Right lobe of liver (tissue), 6 donors: ENCODE results near the gene GOSR2. TPM values are rescaled to one million over a fixed set of nuclear protein-coding genes. Genes with fewer than 3 reads are reported as not detected.

Experiments used
- ATAC-seq, 4 donors: fragments of 200-7000 bp; cut with Tn5 transposase; one replicate each; pipeline ENCODE4 v1.9.1; 2020; ENCODE audit warnings: mild to moderate bottlenecking in 4 of 4, moderate library complexity in 4 of 4
- DNase-seq, 3 donors: peaks; one replicate each; pipeline ENCODE4 v3.0.0-alpha.2; 2020
- H3K27ac ChIP-seq, 3 donors: fragments of 200-600 bp; one replicate each; pipeline ENCODE4 v1.8.0; 2022
- H3K27me3 ChIP-seq, 2 donors: fragments of 200-600 bp; one replicate each; pipeline ENCODE4 v1.8.0; 2022
- H3K36me3 ChIP-seq, 4 donors: fragments of 200-600 bp; sonication (generic) in 1 of 4; one replicate each; pipeline versions ENCODE4 v1.5.1 to v1.8.0; 2017 to 2022; ENCODE audit warnings: control low read depth in 1 of 4
- H3K4me1 ChIP-seq, 4 donors: fragments of 200-600 bp; sonication (generic) in 1 of 4; one replicate each; pipeline versions ENCODE4 v1.5.1 to v1.8.0; 2017 to 2022; ENCODE audit warnings: control low read depth in 1 of 4
- H3K4me3 ChIP-seq, 3 donors: fragments of 200-600 bp; one replicate each; pipeline ENCODE4 v1.8.0; 2022
- H3K9me3 ChIP-seq, 4 donors: fragments of 200-600 bp; sonication (generic) in 1 of 4; one replicate each; pipeline versions ENCODE4 v1.5.1 to v1.8.0; 2017 to 2022; ENCODE audit warnings: control low read depth in 1 of 4
- POLR2A ChIP-seq: fragments of 450-650 bp; IDR thresholded peaks from one replicate; pipeline ENCODE4 v1.6.1; 2017; ENCODE audit warnings: antibody characterized with exemption, mild to moderate bottlenecking
- WGBS: methylation state at CpG from one replicate; pipeline ENCODE4 v1.1.6; 2018; ENCODE audit warnings: low coverage, low lambda C conversion rate; ENCODE audit not compliant: insufficient coverage; ENCODE audit errors: missing lambda C conversion rate; 5-methylcytosine and 5-hydroxymethylcytosine counted together
- intact Hi-C, 2 donors: fragments of 100-400 bp; cut with DNase I; formaldehyde crosslinking; loops; one replicate each; pipeline versions ENCODE4 v1.11.2 to v1.14.1; 2022
- total RNA-seq, 6 experiments: library from RNA; depleted of rRNA in 2 of 6; stranded (reverse); fragments of >200 nt in 2 of 6; fragmentation: NEBNext Ultra II Directional in 3 of 6; extraction: Animal tissue kit (Norgen Biotek cat#: 25700) in 3 of 6; gene quantifications; one replicate each; pipeline versions ENCODE4 v1.1.0 to v1.2.4, GENCODE V29; 2016 to 2023
- TF ChIP-seq, protein P1 (sequence below), 4 donors: fragments of 200-600 bp in 3 of 4; fragments of 450-650 bp in 1 of 4; IDR thresholded peaks; one replicate each; pipeline versions ENCODE4 v1.5.1 to v1.8.0; 2016 to 2022; ENCODE audit warnings: antibody characterized with exemption in 4 of 4, mild to moderate bottlenecking in 2 of 4
- donor health status: DM: no; HTN: yes; CAD: no.
- donor health status: DM: no; HTN: no; CAD: no.
- donor health status: DM: no; HTN: no; CAD: no.
- donor health status: DM: no; HTN: yes; CAD: no.
- donor health status: DM: no; HTN: yes; CAD: no.

Gene GOSR2
- total RNA-seq, 6 experiments from 2014 or later, result 22.9 to 44.1 (median 33.3) TPM

DNA sequence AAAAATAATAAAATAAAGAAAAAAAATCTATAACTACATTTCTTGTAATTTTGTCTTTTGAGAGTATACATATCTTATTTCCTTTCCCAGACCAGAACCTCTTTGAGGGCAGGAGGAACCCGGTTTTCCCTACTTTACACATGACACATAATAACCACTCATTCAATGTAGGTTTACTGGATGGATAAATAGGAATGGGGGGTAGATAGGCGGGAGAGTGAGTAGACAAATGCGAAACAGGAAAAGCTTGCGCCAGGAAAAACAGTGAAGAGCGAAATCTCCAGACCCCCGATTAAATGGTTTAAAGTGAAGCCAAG is 515 bp upstream of the GOSR2 start:
- intact Hi-C loops, result no loop called here
- H3K4me3 ChIP-seq, result peak overlapping the region; percentile 87 to 96 (median 95)
- H3K4me1 ChIP-seq, result peaks cover 0 to 29% (median 12%) of the 10 kb centered on the region in 4 donors
- WGBS, result under 1% methylated on average over 6 of the region's 6 CpGs
- no peaks in the 10 kb centered on the region for H3K9me3 ChIP-seq
- H3K36me3 ChIP-seq, result no peaks in the 10 kb centered on the region
- TF ChIP-seq POLR2A, result no peak
- TF ChIP-seq, protein P1, sequence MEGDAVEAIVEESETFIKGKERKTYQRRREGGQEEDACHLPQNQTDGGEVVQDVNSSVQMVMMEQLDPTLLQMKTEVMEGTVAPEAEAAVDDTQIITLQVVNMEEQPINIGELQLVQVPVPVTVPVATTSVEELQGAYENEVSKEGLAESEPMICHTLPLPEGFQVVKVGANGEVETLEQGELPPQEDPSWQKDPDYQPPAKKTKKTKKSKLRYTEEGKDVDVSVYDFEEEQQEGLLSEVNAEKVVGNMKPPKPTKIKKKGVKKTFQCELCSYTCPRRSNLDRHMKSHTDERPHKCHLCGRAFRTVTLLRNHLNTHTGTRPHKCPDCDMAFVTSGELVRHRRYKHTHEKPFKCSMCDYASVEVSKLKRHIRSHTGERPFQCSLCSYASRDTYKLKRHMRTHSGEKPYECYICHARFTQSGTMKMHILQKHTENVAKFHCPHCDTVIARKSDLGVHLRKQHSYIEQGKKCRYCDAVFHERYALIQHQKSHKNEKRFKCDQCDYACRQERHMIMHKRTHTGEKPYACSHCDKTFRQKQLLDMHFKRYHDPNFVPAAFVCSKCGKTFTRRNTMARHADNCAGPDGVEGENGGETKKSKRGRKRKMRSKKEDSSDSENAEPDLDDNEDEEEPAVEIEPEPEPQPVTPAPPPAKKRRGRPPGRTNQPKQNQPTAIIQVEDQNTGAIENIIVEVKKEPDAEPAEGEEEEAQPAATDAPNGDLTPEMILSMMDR (IDR thresholded peaks at IDR 0.05), result no peak
- no peaks in the 10 kb centered on the region for H3K27me3 ChIP-seq
- ATAC-seq (peak in 1 of 4 donors; percentile 4), DNase-seq (no peak)
- peak overlapping the region; percentile 94 to 98 (median 98) for H3K27ac ChIP-seq

DNA sequence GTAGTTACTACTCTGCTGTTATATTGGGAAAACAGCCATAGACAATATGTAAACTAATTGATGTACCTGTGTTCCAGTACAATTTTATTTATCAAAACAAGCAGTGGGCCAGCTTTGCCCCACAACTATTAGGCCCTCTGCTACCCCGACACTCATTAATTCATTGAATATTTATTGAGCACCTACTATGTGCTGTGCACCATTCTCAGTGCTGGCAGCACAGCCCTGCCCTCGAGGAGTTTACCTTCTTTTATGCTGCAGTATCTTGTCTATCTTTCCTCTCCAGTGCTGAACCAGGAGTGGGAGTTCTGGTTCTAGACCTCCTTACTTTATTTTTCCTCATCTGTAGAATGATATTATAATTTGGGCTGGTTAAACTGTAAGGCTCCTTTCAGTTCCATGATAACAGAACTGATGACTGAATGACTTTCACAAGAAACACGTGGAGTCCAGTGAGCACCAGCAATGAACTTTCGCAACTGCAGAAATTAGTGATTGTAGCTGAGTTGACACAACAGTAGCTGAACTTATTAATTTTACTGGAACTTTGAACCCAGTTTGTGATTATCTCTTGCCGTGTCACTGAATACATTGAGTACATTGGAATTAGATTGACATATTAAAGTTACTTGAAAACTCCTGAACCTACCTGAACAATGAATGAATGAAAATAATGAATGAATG is 2.4 kb downstream of the GOSR2 start:
- H3K27ac ChIP-seq, result no peak overlapping the region
- H3K36me3 ChIP-seq, result peaks cover 0 to 7% (median 1%) of the 10 kb centered on the region in 4 donors
- H3K9me3 ChIP-seq, result no peaks in the 10 kb centered on the region
- no peak for DNase-seq
- TF ChIP-seq, protein P1 (IDR thresholded peaks at IDR 0.05), result no peak
- no peak for TF ChIP-seq POLR2A
- intact Hi-C loops, result no loop called here
- WGBS, result 37% methylated on average over 5 of the region's 5 CpGs
- no peaks in the 10 kb centered on the region for H3K27me3 ChIP-seq
- no peak overlapping the region for H3K4me3 ChIP-seq
- peak in 1 of 4 donors; percentile 39 for ATAC-seq
- peaks cover 0 to 29% (median 12%) of the 10 kb centered on the region in 4 donors for H3K4me1 ChIP-seq

DNA sequence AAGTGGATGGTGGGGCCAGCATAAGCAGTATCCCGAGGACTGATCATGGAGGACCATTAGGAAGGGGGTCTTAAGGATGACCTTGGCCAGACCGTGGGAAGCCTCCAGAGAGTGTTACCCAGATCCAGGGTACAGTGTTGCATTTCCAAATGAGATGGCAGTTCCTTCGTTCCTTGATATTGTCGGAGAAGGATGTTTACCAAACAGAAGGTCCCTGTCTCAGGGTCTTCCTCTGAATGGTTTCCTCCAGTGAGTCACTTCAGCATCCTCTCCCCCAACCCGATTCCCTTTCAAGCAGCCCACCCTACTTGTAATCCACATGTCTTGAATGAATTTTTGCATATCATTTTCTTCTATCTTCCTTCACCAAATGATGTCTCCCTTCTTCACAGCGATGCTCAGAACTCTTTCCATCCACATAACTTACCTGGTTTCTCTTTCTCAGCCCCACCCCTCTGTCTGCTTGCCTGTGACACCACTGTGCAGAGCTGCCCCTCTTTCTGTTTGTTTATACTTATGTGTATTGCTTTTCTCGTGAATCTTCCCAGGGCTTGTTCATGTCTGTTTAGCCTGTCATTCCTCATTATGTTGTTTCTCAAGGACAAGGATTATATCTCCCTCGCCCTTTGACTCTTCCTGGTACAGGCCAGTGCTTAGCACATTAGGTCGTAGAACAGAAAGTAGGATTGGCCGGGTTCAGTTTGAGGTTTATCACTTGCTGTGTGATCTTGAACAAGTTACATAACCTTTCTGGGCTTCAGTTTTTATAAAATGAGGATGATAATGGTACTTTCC is 5.7 kb downstream of the GOSR2 start:
- H3K27ac ChIP-seq, result no peak overlapping the region
- ATAC-seq, result peak in 3 of 4 donors; percentile 15 to 67 (median 20)
- 65% methylated on average over 9 of the region's 10 CpGs for WGBS

DNA sequence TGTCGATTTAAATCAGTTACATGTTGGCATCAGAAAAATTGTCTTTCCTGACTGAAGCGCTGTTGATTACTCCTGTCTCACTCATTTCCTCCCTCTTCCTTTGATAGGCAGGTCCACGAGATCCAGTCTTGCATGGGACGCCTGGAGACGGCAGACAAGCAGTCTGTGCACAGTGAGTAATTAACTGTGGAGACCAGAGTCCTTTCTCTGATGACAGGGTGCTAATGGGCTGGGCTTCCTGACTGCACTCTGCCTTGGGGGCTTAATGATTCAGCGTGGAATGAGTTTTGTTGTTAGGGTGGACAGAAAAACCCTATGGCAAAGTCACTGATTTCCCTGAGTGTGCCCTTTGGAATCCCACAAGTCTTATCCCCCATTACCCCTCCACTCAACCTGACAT is 6.5 kb downstream of the GOSR2 start:
- intact Hi-C loops, result no loop called here
- Histone ChIP-seq H3K9me3 (no peaks in the 10 kb centered on the region), H3K4me1 (peaks cover 0 to 20% (median 8%) of the 10 kb centered on the region in 4 donors), H3K36me3 (peaks cover 5 to 44% (median 27%) of the 10 kb centered on the region in 4 donors), H3K4me3 (no peak overlapping the region), H3K27me3 (no peaks in the 10 kb centered on the region), H3K27ac (no peak overlapping the region)
- WGBS, result 74% methylated on average over 5 of the region's 6 CpGs
- TF ChIP-seq POLR2A, result no peak
- TF ChIP-seq, protein P1 (IDR thresholded peaks at IDR 0.05), result no peak
- DNase-seq (no peak), ATAC-seq (peak in 3 of 4 donors; percentile 33 to 80 (median 33))

More for the DNA sequence above, 5.7 kb downstream of the GOSR2 start:
- Histone ChIP-seq H3K36me3 (peaks cover 5 to 37% (median 24%) of the 10 kb centered on the region in 4 donors), H3K4me1 (peaks cover 0 to 27% (median 12%) of the 10 kb centered on the region in 4 donors), H3K4me3 (no peak overlapping the region), H3K9me3 (no peaks in the 10 kb centered on the region), H3K27me3 (no peaks in the 10 kb centered on the region)
- intact Hi-C loops, result no loop called here
- TF ChIP-seq POLR2A, result no peak
- TF ChIP-seq, protein P1 (IDR thresholded peaks at IDR 0.05), result no peak
- DNase-seq, result no peak
